ENCODE results near the gene C1GALT1C1. TPM values are rescaled to one million over a fixed set of nuclear protein-coding genes. Genes with fewer than 3 reads are reported as not detected.
"Not testable (repeated sequence)": the region's sequence is repeated elsewhere in the genome, so short reads cannot be mapped to it uniquely, and the experiment has no call there.

Gene C1GALT1C1
- total and polyA plus RNA-seq, 5 donors, result 21.0 to 26.5 (median 23.6) TPM

DNA sequence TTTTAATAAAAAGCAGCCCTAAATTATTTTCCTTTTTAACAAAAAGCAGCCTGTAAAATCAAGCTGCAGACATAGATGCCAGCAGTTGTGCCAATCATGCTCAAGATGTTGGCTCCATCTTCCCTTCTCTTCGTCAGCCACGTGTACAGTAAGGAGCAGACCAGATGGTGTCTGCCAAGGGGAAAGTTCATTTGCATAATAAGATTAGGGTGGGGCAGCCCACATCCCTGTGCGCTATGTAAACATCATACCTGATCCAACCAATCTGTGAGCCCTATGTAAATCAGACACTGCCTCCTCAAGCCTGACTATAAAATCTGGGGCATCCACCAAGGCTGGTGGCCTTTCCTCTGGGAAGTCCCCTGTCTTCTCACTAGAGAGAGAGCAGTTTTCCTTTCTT, 23.1 kb upstream of the C1GALT1C1 start:
- no peak overlapping the region for H3K4me3 ChIP-seq (ENCODE audit: low read length)
- no peak for ATAC-seq
- H3K27me3 ChIP-seq (ENCODE audit: control insufficient read depth, insufficient read depth), result no peaks in the 10 kb centered on the region
- H3K9me3 ChIP-seq (ENCODE audit: control insufficient read depth, low read length), result no peaks in the 10 kb centered on the region
- H3K27ac ChIP-seq (ENCODE audit: low read length), result no peak overlapping the region
- intact Hi-C loops (cut with DNase I), result no loop called here
- no peak for DNase-seq
- WGBS, result 40% methylated on average over 3 of the region's 3 CpGs
- H3K4me1 ChIP-seq (ENCODE audit: control insufficient read depth, insufficient read depth, low read length), result no peaks in the 10 kb centered on the region

- H3K4me3 ChIP-seq (ENCODE audit: low read length); DNase-seq; H3K9me3 ChIP-seq (ENCODE audit: control insufficient read depth, low read length); H3K4me1 ChIP-seq (ENCODE audit: control insufficient read depth, insufficient read depth, low read length); H3K27me3 ChIP-seq (ENCODE audit: control insufficient read depth, insufficient read depth); intact Hi-C loops (cut with DNase I); H3K27ac ChIP-seq (ENCODE audit: low read length); ATAC-seq: not testable (repeated sequence)
- WGBS, result 92% methylated on average over 1 of the region's 1 CpG
Measured at GRCh38 chrX:120652256-120652655, 22.4 kb upstream of the C1GALT1C1 start.

DNA sequence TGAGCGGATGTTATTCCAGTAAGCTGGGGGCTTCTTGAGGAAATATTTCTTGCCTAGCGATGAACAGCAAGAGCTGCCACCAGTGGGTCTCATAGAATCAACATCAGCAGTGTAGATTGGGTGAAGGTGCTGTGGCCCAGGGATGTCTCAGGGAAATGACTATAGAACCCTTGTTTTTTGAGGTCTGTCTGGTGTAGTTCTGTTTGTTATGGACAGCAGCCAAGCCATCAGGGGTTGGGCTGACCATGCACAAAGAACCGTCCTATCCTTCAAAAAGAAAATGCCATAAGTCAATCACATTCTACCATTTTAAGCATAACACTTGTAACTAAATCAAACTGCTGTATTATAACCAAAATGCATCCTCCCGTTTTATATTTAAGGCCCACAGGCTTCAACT, 17.3 kb upstream of the C1GALT1C1 start:
- no peak for ATAC-seq

GRCh38 chrX:120642871-120643270, 13.0 kb upstream of the C1GALT1C1 start:
- Histone ChIP-seq H3K27me3 (ENCODE audit: control insufficient read depth, insufficient read depth) (no peaks in the 10 kb centered on the region), H3K4me3 (ENCODE audit: low read length) (no peak overlapping the region), H3K9me3 (ENCODE audit: control insufficient read depth, low read length) (no peaks in the 10 kb centered on the region), H3K4me1 (ENCODE audit: control insufficient read depth, insufficient read depth, low read length) (no peaks in the 10 kb centered on the region), H3K27ac (ENCODE audit: low read length) (no peak overlapping the region)
- ATAC-seq (no peak), DNase-seq (no peak)
- 66% methylated on average over 2 of the region's 2 CpGs for WGBS
- intact Hi-C loops (cut with DNase I), result no loop called here

More for the DNA sequence above, 17.3 kb upstream of the C1GALT1C1 start:
- no peaks in the 10 kb centered on the region for H3K4me1 ChIP-seq (ENCODE audit: control insufficient read depth, insufficient read depth, low read length)
- H3K9me3 ChIP-seq (ENCODE audit: control insufficient read depth, low read length), result no peaks in the 10 kb centered on the region
- H3K4me3 ChIP-seq (ENCODE audit: low read length), result no peak overlapping the region
- H3K27ac ChIP-seq (ENCODE audit: low read length), result no peak overlapping the region
- 68% methylated on average over 4 of the region's 4 CpGs for WGBS
- no peaks in the 10 kb centered on the region for H3K27me3 ChIP-seq (ENCODE audit: control insufficient read depth, insufficient read depth)
- intact Hi-C loops (cut with DNase I), result no loop called here
- DNase-seq, result no peak

GRCh38 chrX:120638619-120639018, 8.8 kb upstream of the C1GALT1C1 start:
- H3K27me3 ChIP-seq (ENCODE audit: control insufficient read depth, insufficient read depth), result no peaks in the 10 kb centered on the region
- ATAC-seq (no peak), DNase-seq (no peak)
- intact Hi-C loops (cut with DNase I), result no loop called here
- H3K4me1 ChIP-seq (ENCODE audit: control insufficient read depth, insufficient read depth, low read length), result no peaks in the 10 kb centered on the region
- H3K27ac ChIP-seq (ENCODE audit: low read length), result no peak overlapping the region
- H3K4me3 ChIP-seq (ENCODE audit: low read length), result no peak overlapping the region
- no peaks in the 10 kb centered on the region for H3K9me3 ChIP-seq (ENCODE audit: control insufficient read depth, low read length)
- WGBS, result 82% methylated on average over 4 of the region's 4 CpGs

DNA sequence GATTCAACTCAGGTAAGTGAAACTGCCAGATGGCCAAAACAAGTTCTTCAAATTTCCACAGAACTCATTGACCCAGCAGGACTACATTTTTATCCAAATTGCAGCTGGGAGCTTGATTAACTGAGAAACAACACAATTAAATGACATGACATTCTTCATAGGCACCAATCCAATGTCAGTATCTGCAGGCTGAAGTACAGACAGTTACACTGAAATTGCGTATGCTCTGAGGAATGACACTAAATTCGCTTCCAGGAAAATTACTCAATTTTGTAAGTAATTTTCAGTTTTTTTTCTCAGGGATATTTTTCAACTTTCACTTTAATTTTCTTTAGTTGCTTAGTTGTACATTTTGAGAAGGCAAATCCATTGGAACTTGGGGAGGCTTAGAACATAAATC, 4.5 kb downstream of the C1GALT1C1 start:
- H3K27ac ChIP-seq (ENCODE audit: low read length), result no peak overlapping the region
- DNase-seq, result no peak
- intact Hi-C loops (cut with DNase I), result no loop called here
- no peak for ATAC-seq
- H3K4me1 ChIP-seq (ENCODE audit: control insufficient read depth, insufficient read depth, low read length), result no peaks in the 10 kb centered on the region
- 43% methylated on average over 2 of the region's 2 CpGs for WGBS
- H3K9me3 ChIP-seq (ENCODE audit: control insufficient read depth, low read length), result no peaks in the 10 kb centered on the region
- no peak overlapping the region for H3K4me3 ChIP-seq (ENCODE audit: low read length)
- no peaks in the 10 kb centered on the region for H3K27me3 ChIP-seq (ENCODE audit: control insufficient read depth, insufficient read depth)

DNA sequence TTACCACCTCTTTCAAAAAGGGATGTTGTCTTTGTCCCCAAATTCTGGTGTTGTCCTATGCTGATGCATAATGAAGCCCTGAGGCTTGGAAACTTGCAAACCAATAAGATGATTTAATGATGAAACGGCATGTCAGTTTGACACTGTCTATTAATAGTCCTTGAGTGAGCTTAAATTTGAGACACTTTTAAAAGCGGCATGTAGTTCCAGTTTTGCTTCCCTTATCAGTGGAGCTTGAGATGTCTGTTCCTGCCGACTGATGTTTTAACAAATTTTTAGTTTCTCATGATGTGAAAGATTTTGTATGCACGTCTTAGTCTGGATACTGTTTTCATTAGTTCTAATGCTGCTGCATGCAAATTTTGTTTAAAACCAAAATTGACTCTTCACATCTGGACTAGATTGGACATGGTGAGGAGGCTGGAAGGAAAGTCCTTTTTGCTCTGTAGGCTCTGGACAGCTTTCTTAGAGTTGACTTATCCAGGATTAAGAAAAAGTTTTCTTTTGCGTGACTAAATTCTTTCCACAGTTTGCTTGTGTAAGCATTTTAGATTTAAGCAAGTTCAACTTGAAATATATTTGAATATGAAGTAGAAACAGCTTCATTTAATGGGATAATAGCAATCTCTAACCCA, 11.7 kb downstream of the C1GALT1C1 start:
- no peak overlapping the region for H3K27ac ChIP-seq (ENCODE audit: low read length)
- ATAC-seq, result no peak
- H3K27me3 ChIP-seq (ENCODE audit: control insufficient read depth, insufficient read depth), result no peaks in the 10 kb centered on the region
- intact Hi-C loops (cut with DNase I), result no loop called here
- H3K9me3 ChIP-seq (ENCODE audit: control insufficient read depth, low read length), result no peaks in the 10 kb centered on the region
- WGBS, result 60% methylated on average over 5 of the region's 5 CpGs
- no peak for DNase-seq
- H3K4me3 ChIP-seq (ENCODE audit: low read length), result no peak overlapping the region
- no peaks in the 10 kb centered on the region for H3K4me1 ChIP-seq (ENCODE audit: control insufficient read depth, insufficient read depth, low read length)

DNA sequence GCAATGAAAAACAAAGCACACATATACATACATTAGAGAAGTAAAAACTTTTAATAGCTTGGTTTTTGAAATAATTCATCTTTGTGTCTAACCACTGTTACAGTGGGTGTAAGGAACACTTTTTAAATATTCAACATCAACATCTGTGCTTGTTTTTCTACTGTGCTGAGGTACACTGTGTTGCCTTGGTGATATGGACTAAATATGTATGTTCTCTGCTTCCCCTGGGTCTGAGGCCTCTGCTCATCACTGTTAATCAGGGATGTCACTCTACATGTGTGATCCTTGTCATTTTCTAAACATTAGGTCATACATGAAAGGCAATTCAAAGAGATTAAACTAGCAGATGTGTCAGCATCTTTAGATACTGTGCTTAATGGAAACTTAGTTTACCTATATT, 15.0 kb downstream of the C1GALT1C1 start:
- no peaks in the 10 kb centered on the region for H3K9me3 ChIP-seq (ENCODE audit: control insufficient read depth, low read length)
- intact Hi-C loops (cut with DNase I), result no loop called here
- DNase-seq, result no peak
- ATAC-seq, result no peak
- H3K4me3 ChIP-seq (ENCODE audit: low read length), result no peak overlapping the region
- no peaks in the 10 kb centered on the region for H3K27me3 ChIP-seq (ENCODE audit: control insufficient read depth, insufficient read depth)
- H3K4me1 ChIP-seq (ENCODE audit: control insufficient read depth, insufficient read depth, low read length), result no peaks in the 10 kb centered on the region
- no peak overlapping the region for H3K27ac ChIP-seq (ENCODE audit: low read length)

DNA sequence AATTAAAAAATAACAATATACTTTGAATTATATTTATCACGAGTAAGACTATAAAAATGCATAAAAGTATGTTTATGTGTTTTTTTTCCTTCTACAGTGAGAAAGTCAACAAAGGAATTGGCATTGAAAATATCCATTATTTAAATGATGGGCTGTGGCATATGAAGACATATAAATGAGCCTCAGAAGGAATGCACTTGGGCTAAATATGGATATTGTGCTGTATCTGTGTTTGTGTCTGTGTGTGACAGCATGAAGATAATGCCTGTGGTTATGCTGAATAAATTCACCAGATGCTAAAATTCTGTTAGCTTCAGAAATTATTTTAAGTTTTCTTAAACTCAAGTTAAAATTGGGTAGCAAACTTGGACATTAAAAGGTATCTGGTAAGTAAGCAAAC, 17.8 kb downstream of the C1GALT1C1 start:
- intact Hi-C loops (cut with DNase I), result no loop called here

DNA sequence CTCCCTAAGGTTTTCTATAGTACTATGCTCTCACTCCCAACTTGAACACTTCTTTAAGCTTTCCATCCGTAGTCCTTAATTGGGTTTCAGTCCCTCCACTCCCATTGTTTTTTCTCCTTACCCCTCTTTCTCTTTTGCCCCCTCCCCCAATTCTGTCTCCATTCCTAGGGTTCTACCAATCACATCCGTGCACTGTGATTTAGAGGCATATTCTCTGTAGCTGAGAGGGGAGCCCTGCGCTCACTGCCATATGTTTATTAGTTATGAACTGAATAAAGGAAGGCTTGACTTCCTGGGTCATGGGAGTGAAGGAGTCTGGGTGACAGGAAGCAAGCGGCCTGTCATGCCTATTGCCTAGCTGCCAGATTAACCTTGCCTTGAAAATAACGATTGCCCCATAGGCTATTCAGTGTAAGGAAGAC, 25.5 kb downstream of the C1GALT1C1 start:
- intact Hi-C loops (cut with DNase I), result loop anchor here in 1 of 4 donors (10.0 kb wide), 1 partner anchor 50 kb away; no protein-coding TSS in a partner anchor
- Histone ChIP-seq H3K27me3 (ENCODE audit: control insufficient read depth, insufficient read depth) (no peaks in the 10 kb centered on the region), H3K9me3 (ENCODE audit: control insufficient read depth, low read length) (no peaks in the 10 kb centered on the region), H3K27ac (ENCODE audit: low read length) (peak overlapping the region; percentile 96), H3K4me3 (ENCODE audit: low read length) (peak overlapping the region; percentile 98), H3K4me1 (ENCODE audit: control insufficient read depth, insufficient read depth, low read length) (no peaks in the 10 kb centered on the region)
- peak in 1 of 3 donors; percentile 14 for DNase-seq
- 0% methylated on average over 5 of the region's 5 CpGs for WGBS
- ATAC-seq, result peak; percentile 83

More for the DNA sequence above, 17.8 kb downstream of the C1GALT1C1 start:
- no peak for ATAC-seq
- Histone ChIP-seq H3K4me3 (ENCODE audit: low read length) (no peak overlapping the region), H3K27ac (ENCODE audit: low read length) (no peak overlapping the region), H3K27me3 (ENCODE audit: control insufficient read depth, insufficient read depth) (no peaks in the 10 kb centered on the region), H3K9me3 (ENCODE audit: control insufficient read depth, low read length) (no peaks in the 10 kb centered on the region), H3K4me1 (ENCODE audit: control insufficient read depth, insufficient read depth, low read length) (no peaks in the 10 kb centered on the region)
- DNase-seq, result no peak
- WGBS, result 83% methylated on average over 1 of the region's 1 CpG

- Histone ChIP-seq H3K27me3 (ENCODE audit: control insufficient read depth, insufficient read depth) (no peaks in the 10 kb centered on the region), H3K4me3 (ENCODE audit: low read length) (peak within 1 kb of the TSS; percentile 98), H3K4me1 (ENCODE audit: control insufficient read depth, insufficient read depth, low read length) (no peaks in the 10 kb centered on the region), H3K9me3 (ENCODE audit: control insufficient read depth, low read length) (no peaks in the 10 kb centered on the region), H3K27ac (ENCODE audit: low read length) (peak within 1 kb of the TSS; percentile 96)
- ATAC-seq (peak; percentile 98), DNase-seq (peak; percentile 84 to 91 (median 89))
- WGBS, result under 1% methylated on average over 30 of the region's 31 CpGs
- intact Hi-C loops (cut with DNase I), result loop anchor here in 1 of 4 donors (10.0 kb wide), 1 partner anchor 49 kb away; no protein-coding TSS in a partner anchor
Measured at GRCh38 chrX:120603707-120604360, 26.0 kb downstream of the C1GALT1C1 start, which contains the start of gene MCTS1. Gene MCTS1, plus strand, starts transcription at chrX:120604101. Its CDS starts 136 bp downstream, at chrX:120604237.
